Measurements from ENCODE around the gene ZNF662. TPM values are rescaled to one million over a fixed set of nuclear protein-coding genes. Genes with fewer than 3 reads are reported as not detected.

The ZNF662 gene
- total and polyA plus RNA-seq, 2 of the 8 experiments (the other 6 are each of a cell fraction or from before 2014, with no cell fraction given) = 0.03 TPM; not detected in 1

- TF ChIP-seq CHD7 (IDR thresholded peaks at IDR 0.05; ENCODE audit: insufficient replicate concordance, low read length) (no peak), EZH2 (IDR thresholded peaks at IDR 0.05; ENCODE audit: low read depth, low read length, severe bottlenecking) (no peak), CHD2 (IDR thresholded peaks at IDR 0.05; ENCODE audit: low read length) (no peak)
Measured at GRCh38 chr3:42867138-42867537, 38.8 kb upstream of the ZNF662 start (continued).
